EH (cell line): ENCODE data around the gene LINC00237.
A peak's percentile ranks its signal among the peaks of the same experiment; 100 is the strongest.

ENCODE experiments used
- DNase-seq: peaks from one replicate; pipeline ENCODE4 v3.0.0-alpha.2; 2015; ENCODE audit warnings: low read depth

LINC00237 gene

DNA sequence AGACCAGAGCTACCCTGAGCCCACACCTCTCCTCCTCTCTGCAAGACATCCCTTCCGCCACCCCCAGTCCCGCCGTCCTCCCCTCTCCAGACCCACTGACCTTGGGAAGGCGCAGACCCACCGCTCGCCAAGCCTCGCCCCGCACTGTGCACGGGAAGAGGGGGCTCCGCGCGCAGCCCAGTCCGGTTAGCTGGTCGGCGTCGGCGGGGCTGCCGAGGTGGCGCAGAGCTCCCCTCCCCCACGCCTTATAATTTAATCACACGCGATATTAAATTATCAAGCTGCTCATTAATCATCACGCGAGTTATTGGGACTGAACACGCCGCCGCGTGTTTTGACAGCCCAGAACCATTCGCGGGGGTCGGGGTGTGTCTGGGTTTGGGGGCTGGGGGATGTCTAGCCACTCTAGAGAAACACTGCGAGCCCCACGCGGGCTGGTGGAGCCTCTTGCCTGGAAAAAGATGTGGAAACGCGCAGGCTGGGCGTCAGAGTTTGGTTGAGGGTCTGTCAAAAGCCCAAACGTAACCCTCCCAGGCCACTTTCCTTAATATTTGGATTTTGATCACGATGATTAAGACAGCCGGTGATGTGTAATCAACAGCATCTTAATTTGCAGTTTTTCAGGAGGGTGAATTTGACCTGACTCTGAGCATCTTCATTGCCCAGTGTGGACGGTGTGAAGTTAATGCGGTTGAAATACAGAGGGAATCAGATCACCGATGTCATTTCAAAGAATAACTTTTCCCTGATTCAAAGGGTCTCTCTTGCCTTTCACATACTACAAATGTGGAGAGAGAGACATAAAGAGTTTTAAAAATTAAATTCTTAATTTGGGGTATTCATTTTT lies at the start of gene LINC00237:
Gene LINC00237 (minus strand): TSS at position 188 of the 847 bp plus-strand sequence.
- no peak for DNase-seq

DNA sequence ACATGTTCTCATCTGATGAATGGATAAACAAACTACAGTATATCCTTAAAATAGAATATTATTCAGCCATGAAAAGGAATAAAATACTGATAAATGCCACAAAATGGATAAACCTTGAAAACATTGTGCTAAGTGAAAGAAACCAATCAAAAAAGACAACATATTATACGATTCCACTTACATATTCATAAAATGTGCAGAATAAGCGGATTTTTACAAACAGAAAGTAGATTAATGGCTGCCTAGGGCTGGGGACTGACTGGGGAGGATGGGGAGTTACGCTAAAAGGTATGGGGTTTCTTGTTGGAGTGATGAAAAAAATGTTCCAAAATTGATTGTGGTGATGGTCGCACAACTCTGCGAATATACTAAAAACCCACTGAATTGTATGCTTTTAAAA lies 49.1 kb upstream of the LINC00237 start:
- no peak for DNase-seq

DNA sequence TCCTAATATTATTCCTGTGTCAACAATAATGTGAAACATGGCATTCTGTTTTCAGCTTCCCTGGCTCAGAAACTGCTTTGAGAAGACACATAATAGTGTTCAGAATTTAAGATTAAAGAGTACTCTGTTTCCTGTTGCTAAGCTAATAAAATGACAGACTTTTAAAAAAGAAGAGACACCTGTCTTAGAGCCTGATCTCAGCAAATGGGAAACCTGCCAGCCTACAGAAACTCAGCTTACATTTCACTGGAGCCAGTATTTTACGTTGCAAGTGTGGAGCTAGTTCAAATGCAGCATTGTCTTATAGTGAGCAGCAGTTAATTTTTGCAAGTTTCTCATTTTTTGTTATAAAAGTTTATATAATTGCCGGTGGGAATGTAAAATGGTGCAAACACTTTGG lies 48.5 kb upstream of the LINC00237 start:
- no peak for DNase-seq

DNA sequence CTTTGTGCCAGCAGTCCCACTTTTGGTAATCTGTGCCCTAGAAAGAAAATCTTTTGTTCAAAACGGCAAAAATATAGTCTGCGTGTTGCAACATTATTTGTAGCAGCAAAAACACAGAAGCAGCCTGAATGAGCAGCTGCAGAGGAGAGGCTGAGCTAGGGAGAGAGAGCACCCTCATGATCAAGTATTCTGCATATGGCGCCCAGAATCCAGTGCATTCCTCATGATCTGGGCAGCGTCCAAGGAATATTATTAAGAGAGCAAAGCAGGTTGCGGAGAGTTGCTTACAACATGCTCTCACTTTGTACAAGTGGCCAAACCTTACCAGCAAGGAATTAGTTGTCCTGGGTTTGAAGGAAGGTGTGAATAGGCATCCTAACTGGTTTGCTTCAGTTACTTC lies 45.6 kb upstream of the LINC00237 start:
- no peak for DNase-seq

DNA sequence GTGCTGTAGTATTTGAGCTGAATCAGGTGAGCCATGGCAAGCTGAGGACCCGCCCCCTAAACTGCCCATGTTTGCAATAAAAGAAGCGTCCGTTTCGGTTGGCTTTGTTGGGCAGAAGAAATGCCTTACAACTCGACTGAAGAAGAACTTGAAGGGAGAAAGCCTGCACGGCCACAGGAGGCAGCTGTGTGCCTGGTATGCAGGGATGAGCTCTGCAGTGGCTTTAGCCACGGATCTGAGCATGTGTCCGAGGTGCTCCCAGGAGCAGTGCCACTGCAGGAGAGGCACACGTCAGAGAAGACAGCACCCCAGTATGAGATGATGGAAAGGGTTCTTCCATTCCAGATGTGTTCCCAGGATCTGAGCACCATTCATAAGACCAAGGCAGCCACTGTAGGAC lies 43.2 kb upstream of the LINC00237 start:
- DNase-seq = no peak

DNA sequence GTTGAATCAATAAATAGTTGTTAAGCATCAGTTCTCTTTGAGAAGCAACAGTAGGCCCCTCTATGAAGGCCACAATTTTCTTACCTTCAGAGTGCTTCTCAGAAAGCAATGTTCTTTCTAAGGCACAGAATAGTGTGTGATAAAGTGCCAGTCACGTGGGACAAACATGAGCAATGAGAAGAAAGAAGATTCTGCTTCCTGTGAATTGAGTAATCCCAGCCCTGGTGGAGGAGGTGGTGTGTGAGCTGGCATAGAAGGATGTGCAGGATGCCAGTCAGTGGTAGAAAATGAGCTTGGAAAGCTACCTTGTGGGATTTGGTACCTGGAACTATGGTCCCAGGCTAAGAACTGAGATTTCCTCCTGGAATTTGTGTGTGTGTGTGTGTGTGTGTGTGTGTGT lies 41.4 kb upstream of the LINC00237 start:
- DNase-seq = peak; percentile 42

DNA sequence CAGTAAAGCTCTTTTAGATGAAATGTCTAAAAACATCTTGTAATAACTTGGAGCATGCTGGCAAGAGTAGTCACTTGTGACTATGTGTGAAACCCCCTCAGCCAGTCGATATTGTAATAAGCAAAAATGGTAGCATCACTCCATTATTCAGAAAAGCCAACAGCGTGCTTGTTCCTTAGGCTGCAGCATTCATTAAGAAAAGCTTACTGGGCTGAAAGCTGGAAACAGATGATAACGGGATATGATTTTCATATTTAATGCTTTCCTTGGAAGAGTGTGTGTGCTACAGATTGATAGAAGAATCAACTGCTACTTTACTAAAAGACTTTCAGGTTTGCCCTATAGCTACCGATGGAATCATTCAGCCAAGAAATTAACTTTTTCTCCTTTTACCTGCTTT lies 40.1 kb upstream of the LINC00237 start:
- DNase-seq = no peak

DNA sequence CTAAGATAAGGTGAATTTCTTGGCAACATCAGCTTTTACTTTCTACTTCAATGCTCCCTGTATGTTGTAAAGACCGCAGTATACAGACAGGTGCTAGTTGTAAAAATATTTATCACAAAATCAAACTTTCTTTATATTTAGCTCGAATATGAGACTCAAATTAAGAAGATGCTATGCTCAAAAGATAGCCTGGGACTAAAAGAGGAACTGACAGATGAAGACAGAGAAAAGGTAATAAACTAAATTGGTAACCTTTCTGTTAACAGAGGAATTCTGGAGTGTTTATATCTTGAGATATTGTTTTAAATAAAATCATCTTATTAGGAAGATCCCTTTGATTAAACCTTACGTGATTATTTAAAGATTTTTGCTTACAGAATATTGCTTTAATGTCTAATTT lies 39.3 kb upstream of the LINC00237 start:
- no peak for DNase-seq

DNA sequence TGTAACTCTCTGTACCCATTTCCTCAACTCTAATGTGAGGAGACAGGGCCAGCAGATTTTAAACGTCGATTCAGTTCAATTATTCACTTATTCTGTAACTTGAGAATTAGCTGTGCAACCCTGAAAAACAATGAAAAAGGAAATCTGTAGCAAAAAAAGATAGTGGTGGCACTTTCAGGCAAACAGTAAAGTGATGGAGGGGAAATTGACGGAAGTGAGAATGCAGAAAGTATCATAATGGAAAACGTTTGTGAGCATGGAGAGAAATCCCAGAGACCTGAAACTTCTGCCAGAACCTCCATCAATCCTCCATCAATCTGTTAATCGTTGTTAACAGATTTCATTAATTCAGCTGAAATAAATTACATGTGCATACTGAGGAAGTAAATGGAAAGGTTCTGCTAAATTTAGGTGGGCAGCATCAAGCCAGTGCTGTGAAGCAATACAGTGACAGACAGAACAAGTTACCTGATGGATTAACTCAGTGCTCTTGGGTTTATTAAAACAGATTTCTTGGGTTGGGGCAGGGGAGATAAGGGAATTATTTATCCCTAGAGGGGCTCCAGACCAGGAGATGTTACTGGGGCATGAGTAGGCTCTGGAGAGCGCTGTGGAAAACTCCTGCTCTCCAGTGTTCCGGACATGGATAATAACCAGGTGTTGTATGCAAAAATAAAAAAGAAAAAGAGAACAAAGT lies 37.2 kb upstream of the LINC00237 start:
- no peak for DNase-seq

DNA sequence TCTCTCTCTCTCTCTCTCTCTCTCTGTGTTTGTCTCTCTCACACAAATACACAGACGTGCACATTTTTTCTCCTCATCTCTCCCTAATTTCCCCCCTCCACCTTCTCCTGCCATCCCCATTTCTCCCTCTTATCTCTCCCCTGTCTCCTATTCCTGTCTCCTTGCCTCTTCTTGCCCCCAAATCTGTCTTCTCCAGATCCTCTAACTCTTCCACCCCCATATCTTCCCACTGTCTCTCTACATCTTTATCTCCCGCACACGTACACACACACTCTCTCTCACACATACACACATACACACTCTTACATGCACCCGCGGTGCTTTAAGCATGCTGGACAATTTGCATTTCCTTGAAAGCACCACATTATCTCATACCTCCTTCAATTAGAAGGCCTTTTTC lies 35.7 kb upstream of the LINC00237 start:
- DNase-seq = no peak

DNA sequence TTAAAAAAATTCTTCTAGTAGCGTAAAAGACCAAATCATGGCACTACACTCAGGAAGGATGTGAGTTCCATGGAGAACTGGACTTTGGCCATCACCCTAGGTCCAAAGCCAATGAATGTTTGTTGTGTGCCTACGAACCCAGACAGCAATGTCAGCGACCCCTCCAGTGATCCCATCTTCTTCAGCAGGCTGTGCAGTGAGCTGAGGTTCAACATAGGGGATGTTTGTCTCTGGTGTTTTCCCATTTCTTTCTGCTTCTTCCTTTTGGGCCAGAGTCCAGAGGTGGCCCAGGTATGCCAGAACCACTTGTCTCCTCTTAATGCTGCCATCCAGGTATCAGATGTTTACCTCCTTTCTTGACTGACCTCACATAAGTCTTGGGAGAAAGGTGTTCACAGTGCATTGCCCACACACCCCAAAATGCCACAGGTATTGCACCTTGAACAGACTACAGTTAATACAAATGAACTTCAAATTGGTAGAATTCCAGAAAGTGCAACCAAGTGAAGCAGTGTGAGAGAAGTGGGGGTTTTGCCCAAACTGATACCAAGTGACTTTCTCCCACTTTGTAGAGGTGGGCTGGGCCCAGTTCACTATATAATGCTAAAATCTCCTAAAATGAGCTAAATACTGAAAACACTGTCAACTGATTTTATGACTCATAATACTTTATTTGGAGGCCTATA lies 33.9 kb upstream of the LINC00237 start:
- DNase-seq = no peak

DNA sequence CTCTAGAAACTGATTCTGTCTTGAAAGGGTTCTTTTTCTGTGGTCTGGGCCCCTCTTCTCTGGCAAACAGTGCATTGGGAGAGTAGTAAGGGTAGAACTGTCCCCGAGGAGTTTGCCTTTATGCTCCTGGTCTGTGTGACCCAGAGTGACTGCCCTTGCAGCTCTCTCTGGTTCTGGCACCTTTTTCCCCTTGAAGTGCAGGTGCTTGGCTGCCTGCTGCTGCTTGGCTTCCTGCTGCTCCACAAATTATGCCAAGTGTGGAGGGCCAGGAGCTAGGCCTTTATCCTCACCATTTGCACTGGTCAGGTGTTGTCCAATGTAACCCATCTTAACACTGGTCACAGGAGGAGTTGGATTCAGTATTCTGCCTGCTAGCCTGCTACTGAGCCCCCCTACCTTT lies 30.9 kb upstream of the LINC00237 start:
- no peak for DNase-seq

DNA sequence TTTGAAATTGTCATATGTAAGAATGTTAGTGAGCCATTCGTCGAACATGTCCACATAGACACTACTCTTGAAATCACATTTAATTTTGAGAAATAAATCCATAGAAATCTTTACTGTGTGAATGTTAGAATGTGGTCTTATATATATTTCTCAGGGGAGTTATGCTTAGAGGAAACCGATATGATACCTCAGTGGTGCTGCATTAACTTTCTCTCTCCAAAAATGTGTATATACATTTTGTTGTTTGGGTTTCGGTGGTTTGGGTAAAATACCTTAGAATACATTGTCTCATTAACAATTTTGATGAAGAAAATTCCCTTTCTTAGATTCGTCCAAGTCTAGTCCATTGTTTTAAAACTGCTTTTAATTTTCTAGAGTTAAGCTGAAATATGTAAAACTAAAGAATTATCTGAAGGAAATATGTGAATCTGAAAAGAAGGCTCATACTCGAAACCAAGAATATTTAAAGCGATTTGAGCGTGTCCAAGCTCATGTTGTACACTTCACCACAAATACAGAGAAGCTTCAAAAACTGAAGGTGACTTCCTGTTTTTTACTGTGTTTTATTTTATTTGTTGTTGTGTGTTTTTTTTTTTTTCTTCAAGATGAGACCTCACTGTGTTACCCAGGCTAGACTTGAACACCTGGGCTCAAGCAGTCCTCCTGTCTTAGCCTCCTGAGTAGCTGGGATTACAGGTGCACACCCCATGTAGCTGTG lies 30.0 kb upstream of the LINC00237 start:
- DNase-seq = no peak

DNA sequence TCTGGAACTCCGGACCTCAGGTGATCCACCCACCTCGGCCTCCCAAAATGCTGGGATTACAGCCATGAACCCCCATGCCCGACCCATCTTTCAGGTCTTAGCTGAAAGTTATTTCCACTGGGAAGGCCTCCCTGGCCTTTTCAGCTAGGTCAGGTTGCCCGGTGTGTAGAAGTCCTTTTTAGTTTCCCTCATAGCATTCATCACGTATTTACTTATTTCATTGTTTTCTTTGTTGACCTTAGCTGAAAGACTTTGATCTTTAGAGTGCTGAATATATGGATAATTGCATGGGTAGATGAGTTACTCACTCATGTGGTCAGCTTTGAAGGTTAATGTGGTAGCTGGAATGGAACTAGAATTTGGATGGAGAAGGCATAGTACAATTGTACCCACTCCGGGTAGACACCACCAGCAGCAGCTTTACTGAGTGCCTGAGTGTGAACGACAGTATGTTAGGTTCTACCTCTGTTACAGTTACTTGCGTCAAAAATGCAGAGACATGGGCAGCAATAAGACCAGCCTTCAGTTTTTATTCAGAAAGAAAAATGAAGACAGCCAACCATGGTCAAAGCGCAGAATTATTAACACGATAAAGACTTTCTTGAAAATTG lies 28.8 kb upstream of the LINC00237 start:
- DNase-seq = no peak

DNA sequence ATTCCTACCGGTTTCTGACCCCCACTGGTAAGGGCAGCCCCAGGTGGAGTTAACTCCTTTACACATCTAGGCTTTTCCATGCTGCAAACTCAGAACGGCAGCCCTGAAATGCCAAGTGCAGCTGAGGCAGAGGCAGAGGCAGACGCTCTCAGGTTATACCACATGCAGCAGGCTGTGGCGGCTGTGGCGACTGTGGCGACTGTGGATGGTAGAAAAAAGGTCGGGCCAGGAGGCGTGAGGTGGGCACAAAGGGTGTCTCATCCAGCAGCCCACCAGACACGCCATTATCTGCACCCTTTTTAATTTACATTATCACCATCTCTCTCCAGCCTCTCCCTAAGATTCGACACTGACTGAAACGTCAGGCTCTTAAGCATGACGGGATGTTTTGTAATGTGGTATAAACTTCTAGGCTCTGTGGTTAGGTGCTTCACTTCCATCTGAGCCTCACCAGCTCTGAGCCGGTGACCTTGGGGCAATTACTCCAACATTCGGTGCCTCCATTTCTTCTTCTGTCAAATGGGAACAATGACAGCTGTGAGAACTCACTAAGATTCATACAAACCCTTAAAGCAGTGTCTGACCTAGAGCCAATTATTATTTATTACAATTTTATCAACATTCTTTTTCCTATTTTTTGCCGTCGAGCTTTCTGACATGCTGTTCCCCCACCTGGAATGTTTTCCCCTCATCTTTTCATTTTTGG lies 27.9 kb upstream of the LINC00237 start:
- no peak for DNase-seq

DNA sequence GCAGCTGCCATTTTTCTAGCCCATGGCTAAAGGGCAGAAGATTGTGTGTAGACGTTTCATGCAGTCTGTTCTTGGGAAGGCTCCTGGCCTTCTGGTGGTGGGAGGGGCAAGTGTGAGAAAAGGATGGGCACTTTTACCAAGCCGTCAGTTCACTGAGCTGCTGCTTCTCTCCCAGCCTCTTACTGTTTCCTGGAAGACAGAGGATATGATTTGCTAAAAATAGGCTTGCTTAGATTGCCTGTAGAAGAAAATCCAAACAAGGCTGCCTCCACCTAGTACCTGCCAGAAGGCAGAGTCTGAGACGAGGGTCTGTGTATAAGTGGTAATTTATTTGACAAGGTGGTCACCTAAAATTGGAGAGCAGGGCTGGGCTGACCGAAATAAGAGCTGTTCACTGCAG lies 27.2 kb upstream of the LINC00237 start:
- DNase-seq = no peak

DNA sequence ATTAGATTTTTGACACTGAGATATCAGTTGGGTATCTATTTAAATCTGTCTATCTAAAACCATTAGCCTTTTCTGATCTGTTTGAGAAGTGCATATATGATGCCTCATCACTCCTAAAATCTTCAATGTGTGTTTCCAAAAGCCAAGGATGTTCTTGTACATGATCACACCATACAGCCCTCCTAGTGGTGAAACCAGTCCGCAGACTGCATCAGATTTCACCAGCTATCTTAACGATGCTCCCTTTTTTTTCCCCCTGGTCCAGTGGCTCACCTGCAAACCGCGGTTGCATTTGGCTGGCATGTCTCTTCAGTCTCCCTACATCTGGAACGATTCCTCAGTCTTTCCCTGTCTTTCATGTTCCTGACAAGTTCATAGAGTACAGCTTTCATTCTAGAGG lies 23.7 kb upstream of the LINC00237 start:
- no peak for DNase-seq

DNA sequence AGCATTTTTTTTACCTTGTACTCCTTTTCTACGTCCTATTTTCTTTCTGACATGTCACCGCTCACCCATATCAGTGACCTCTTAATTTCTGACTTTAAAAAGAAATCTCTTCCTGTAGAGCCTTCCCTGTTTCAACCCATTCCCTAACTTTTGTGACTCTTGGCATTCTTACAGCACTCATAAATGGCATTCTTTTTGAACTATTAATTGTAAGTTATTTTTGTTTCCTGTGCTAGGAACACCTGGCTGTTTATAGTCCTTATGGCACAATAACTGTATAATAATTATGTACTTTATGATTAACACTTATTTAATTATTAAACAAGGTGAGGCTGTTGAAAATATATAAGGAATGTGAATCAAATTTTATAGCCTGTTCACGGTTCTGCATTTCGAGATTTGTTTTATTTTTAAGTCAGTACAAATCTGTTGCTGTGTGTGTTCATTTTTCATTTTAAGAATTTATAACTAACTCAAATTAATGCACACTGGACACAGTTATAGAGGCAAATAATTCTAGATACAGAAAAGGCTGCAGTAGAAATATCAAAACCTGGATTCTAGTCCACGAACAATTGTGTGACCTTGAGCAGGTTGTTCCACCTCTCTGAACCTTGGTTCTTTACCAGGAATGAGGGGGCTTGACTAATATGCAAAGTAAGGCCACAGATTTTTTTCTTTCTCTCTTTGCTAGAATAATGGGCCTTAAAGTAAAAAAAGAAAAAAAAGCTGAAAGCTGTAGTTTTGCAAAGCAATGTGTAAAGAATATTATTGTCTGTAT lies 21.2 kb upstream of the LINC00237 start:
- no peak for DNase-seq

DNA sequence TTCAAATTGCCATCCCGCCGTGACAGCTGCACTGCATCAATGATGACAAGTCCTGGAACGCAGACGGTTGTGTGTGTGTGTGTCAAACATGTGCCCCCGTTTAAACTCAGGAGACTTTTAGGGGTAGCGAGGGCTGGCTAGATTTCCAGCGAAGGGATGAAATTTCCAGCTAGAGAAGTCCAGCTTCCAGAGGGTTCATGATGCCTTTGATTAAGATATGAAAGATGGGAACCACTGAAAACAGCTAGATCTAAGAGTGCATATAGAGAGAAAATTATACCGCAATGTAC lies 20.4 kb upstream of the LINC00237 start:
- DNase-seq = peak; percentile 34

DNA sequence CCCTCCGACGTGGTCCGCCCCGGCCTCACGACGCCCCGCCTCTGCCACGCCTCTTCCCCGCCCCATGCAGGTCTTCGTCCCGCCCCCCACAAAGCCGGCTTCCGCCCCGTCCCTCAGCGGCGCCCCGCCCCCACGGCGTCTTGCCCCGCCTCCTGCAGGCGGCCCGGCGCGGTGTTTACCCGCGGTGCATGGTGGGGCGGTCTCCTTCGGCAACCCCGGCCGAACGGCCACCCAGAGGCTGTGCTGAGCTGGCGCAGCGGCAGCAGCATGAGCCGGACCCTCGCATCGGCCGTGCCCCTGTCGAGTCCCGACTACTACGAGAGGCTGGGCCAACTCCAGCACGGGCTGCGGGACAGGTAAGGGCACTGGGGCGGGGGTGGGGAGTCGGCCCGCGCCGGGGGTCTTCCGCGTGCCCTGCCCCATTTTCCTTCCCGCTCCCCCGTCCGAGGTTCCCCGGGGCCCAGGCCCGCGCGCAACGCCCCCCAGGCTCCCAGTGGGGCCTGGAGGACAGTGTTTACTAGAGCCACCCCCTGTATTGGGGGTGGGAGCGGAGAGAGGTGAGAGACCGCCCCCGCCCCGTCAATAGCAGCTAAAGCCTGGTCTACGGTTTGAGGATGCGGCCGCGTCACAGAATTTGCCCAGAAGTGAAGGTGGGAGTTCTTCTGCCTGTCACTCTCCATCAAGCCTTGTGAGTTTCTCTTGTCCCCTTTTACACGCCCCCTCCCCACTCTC lies 19.9 kb upstream of the LINC00237 start, which contains the start of gene KIZ:
Gene KIZ (plus strand): TSS at position 234 of the 732 bp plus-strand sequence. CDS start 34 bp downstream, at position 268.
- peak; percentile 94 for DNase-seq
